GM20431 (cell line): ENCODE results near the gene WFIKKN1.

Experiments used
- in situ Hi-C: fragments of 300-500 bp; cut with MseI, MboI; formaldehyde crosslinking; loops from one replicate; pipeline ENCODE4 v1.15.0; 2020; ENCODE audit warnings: low sequenced_read_pairs; ENCODE audit not compliant: unreplicated experiment

WFIKKN1 gene, protein sequence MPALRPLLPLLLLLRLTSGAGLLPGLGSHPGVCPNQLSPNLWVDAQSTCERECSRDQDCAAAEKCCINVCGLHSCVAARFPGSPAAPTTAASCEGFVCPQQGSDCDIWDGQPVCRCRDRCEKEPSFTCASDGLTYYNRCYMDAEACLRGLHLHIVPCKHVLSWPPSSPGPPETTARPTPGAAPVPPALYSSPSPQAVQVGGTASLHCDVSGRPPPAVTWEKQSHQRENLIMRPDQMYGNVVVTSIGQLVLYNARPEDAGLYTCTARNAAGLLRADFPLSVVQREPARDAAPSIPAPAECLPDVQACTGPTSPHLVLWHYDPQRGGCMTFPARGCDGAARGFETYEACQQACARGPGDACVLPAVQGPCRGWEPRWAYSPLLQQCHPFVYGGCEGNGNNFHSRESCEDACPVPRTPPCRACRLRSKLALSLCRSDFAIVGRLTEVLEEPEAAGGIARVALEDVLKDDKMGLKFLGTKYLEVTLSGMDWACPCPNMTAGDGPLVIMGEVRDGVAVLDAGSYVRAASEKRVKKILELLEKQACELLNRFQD

DNA sequence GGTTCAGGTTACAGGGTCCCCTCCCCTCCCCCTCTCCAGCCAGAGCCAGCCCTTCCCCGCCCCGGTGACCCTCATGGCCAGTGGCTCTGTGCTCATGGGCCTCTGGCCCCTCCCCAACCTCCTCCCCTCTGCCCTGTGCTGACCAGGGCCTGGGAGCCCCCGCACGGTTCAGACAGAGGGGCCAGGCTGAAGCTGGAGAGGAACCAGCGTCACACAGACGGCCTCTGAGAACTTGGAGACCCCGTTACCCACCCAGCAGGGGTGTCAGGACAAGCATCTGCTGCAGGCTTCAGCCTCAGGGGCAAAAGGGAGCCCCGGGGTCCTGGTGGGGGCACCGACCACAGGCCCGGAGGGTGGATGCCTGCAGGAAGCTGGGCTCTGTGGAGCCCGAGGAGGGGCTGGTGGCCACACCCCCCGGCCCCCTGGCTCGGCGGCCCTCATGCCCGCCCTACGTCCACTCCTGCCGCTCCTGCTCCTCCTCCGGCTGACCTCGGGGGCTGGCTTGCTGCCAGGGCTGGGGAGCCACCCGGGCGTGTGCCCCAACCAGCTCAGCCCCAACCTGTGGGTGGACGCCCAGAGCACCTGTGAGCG is at the start of gene WFIKKN1:
Gene WFIKKN1 (plus strand): TSS at position 171 of the 591 bp plus-strand sequence. CDS start 269 bp downstream, at position 440.
- in situ Hi-C loops = no loop called here

DNA sequence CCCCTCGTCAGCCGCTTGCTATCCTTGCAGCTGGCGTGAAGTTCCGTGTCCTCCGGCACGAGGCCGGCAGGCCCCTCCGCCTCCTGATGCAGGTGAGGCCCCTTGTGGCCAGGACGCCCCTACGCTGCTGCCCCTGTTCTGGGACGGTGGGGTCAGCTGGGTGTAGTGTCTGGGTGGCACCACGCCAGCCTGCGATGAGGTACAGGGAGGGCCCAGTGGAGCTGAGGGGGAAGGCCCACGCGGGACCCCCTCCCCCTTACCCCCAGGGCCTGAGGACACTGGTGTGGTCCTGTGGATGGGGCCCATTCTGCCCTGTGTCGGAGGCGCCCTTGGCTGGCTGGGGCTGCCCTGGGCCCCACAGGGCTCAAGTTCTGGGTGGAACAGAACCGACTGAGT is 48.6 kb upstream of the WFIKKN1 start:
- in situ Hi-C loops = no loop called here

DNA sequence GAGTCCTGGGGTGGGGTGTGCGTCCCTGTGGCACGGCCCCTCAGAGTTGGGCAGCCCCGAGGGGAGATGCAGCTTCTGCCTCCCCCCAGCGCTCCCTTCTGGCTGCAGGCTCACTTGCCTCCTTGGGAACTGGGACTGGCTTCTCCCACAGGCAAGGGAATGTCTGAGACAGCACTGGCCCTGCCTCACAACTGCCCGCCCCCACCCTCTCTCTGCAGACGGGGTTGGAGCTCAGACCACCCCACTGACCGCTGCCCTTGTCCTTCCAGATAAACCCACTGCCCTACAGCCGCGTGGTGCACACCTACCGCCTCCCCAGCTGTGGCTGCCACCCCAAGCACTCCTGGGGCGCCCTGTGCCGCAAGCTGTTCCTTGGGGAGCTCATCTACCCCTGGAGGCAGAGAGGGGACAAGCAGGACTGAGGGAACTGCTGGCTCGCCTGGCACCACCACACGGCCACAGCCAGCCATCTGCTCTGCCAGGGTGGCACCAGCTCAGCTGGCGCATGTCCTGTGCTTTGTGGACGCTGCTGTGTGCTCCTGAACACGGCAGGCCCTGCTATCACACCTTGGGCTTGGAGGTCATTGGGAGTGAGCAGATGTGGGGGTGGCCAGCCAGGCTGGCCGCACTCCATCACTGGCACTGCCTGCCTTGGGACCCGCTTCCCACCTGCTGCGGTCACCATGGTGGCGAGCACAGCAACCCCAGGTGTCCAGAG is 48.0 kb upstream of the WFIKKN1 start:
- in situ Hi-C loops = no loop called here

DNA sequence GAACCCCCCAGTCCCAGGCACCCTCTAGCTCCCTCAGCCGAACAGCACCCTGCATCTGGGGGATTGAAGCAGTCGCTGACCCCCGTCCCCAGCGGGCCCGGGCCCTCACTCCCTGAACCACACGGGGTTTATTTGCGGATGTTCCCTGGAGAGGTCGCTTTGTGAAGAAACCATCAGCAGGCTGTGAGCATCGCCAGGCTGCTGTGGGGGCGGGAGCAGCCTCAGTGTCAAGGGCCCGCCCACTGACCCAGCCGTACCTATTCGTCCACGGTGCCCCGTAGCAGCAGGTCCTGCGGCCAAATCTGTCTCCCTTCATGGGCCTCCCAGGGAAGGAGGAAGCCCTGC is 47.3 kb upstream of the WFIKKN1 start:
- in situ Hi-C loops = no loop called here

DNA sequence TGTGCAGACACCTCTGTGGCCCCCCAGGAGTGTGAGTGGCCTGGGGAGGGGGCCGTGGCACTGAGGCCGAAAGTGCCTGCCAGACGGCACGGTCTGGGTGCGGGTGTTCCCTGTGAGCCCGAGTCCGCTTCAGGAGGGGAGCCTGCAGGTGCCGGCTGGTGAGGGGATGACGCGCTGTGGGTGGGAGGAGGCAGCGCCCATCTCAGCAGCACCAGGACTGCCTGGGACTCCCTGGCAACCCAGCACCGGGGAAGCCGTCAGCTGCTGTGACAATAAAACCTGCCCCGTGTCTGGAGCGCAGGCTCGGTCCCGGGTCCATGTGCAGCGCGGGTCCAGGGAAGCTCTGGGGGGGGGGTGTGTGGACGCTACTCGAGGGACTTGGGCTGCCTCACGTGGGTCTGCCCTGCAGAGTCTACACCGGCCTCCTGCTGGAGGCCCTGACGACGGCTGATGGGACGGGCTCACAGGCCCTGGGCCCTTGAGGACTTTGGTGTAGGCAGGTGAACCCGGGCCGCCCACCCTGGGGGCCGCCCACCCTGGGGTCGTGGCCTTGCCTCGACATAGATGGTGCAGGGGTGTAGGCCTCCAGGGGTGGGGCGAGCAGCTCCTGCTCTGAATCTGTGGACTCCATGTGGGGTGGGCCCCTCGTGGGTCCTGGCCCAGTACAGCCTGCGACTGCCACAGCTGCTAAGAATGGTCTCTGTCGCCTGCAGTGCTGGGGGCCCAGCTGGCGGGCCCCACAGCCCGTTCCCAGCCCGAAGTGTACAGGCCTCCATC is 46.8 kb upstream of the WFIKKN1 start:
- in situ Hi-C loops = no loop called here

DNA sequence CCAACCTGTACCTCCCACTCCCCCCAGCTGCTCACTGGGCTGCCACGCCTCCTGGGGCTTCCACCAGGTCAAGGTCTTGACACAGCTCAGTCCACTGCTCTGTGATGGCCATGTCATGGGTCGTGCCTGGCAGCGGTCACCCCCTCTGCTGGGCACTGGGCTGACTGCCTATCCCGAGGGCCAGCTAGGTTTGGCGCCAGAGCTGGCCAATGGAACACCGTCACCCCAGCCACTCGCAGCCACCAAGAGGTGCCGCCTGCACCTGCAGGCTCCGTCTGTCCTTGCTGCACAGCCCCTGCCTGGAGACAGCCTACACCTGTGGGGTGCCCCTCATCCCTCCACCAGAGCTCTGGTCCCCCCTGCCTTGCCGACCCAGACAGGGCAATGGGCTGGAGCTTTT is 45.4 kb upstream of the WFIKKN1 start:
- in situ Hi-C loops = no loop called here

DNA sequence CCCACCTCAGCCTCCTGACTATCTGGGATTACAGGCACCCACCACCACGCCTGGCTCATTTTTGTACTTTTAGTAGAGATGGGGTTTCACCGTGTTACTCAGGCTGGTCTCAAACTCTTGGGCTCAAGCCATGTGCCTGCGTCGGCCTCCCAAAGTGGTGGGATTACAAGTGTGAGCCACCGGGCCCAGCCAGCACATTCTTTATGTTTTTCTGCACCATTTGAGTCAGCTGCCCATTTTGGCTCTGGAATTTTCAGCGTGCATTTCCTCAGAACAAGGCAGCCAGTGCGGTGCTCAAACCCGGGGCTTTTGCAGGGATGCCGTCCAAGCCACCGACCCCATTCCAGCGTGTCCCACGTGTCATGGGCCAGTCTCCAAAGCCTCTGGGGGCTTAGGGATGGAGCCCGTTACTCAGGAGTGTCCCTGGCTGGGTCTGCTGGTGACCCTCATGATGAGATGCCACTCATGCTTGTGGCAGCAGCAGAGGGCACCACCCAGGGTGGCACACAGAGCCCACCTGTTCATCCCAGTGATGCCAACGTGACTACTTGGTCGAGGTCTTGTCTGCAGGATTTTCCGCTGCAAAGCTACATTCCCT is 44.6 kb upstream of the WFIKKN1 start:
- in situ Hi-C loops = no loop called here

DNA sequence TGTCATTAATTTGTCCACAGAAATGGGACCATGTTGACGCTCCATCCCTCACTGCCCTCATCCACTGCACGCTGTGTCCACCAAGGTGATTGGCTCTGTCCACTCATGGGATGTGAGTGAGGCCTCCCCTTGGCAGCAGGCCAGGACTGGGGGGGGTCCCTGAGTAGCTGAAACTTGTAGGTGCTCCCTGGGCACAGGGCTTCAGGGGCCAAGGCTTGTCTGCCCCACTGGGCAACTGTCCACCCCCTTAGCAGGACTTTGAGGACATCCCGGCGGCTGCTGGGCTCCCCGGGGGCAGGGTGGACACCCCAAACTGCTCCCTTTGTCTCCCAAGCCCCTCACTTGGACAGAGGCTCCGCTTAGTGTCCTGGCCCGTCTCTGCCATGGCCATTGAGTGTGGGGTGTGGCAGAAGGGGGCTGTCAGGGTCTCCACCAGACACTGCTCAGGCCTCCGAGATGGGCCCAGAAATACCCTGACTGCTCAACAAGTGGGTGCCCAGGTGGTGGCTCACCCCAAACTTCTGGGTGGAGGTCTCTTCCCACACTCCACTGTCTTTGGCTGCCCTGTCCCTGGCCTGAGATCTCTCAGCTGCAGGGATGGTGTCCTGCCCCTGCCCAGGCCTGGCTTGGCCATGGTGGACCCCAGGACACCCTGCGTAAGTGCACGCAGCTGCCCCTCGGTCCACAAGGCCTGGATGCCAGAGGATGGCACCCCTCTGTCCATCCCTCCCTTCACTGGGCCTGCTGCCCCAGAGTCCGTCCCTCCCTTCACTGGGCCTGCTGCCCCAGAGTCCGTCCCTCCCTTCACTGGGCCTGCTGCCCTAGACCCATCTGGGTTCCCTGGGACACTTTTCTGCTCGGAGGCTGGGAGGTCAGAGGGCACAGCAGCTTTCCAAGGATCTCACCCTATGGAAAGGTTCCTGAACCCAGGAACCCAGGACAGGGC is 43.9 kb upstream of the WFIKKN1 start:
- in situ Hi-C loops = no loop called here

DNA sequence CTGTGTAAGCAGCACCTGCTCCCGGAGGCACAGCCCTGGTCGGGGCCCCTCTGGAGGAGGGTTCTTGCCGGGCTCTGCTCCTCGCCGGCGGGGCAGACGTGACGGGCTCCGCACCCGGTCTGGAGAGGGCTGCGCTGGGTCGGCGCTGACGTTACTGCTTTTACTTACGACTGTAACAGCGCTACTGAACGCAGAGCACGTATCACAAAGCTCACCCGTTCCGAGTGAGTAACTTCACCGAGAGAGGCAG is 42.2 kb upstream of the WFIKKN1 start:
- in situ Hi-C loops = no loop called here

DNA sequence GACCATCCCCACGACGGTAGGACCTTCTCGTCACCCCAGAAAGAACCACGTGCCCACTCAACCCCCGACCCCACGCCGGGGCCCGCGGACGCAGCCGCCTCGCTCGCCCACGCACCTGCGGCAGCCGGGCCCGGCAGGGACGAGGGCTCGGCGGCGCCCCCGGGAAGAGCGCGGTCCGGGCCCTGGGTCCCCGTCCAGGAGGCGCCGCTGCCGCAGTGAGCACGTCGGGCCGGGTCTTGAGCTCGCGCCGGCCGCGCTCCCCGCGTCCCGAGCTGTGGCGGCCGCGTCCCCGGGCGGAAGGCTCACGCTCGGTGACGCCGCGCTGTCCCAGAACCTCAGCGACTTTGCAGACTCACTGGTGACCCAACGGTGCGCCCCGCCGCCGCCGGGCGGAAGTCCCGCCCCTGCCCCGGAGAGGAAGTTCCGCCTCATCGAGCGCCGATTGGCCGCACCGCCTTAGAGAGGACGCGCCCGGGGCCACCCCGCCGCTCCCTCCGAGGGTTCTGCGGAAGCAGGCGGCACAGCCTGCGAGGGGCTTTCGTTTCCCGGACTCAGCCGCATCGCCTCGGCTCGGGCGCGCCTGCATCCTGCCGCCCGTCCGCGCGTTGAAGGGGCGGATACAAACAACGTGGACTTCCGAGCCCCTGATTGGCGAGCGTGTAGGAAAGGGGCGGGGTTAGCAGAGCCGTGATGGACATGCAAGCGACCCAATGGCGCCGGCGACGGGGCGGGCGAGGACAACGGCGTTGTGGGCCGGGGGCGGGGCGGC is 41.7 kb upstream of the WFIKKN1 start:
- in situ Hi-C loops = no loop called here

DNA sequence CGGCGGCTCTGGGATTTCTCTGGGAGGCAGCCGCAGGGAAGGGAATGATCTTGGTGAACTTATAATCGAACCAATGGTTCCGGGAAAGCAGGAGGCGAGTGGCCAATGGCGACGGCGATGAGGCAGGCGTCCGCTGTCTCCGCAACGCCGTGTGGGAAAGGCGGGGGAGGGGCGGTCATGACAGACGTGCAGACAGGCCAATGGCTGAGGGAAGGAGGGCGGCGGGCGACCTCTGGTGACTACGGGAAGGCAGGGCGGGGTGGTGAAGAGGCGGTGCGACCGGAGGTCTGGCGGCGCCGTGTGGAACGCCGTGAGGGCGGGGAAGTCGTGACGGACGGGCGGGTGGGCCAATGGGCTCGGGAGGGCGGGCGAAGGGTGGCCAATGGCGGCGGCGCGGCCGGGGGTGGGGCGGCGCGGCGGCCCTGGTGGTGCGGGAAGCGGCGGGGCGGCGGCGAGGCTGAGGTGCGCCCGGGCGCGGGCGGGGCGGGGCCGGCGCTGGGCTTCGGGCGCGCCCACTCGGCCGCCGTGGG is 41.1 kb upstream of the WFIKKN1 start, which contains the start of gene RAB40C:
Gene RAB40C (plus strand): TSS at position 409 of the 530 bp plus-strand sequence. CDS start 226 bp downstream, outside the sequence.
- in situ Hi-C loops = no loop called here

DNA sequence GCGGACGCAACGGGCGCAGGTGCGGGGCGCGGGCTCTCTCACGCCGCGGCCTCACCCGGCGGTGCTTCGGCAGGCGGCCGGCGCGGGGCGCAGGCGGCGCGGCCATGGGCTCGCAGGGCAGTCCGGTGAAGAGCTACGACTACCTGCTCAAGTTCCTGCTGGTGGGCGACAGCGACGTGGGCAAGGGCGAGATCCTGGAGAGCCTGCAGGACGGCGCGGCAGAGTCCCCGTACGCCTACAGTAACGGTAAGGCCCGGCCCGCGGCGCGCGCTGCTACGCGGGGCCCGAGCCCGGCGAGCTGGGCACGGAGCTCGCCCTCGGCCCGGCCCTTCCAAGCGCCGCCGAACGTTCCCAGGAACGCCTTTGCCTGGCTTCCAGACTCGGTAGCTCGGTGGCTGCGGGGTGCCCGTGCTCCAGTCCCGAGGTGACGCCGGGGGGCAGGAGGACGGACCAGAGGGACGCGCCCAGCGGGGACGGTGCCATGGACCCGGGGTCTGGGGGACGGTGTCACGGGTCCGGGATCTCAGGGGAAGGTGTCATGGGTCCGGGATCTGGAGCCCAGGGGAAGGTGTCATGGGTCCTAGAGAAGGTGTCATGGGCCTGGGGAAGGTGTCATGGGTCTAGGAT is 40.5 kb upstream of the WFIKKN1 start:
- in situ Hi-C loops = no loop called here

DNA sequence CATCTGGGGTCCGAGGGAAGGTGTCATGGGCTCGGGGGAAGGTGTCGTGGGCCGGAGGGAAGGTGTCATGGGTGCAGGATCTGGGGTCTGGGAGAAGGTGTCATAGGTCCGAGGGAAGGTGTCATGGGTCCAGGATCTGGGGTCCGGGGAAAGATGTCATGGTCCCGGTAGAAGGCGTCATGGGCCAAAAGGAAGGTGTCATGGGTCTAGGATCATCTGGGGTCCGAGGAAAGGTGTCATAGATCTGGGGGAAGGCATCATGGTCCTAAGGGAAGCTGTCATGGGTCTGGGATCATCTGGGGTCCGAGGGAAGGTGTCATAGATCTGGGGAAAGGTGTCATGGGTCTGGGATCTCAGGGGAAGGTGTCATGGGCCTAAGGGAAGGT is 40.0 kb upstream of the WFIKKN1 start:
- in situ Hi-C loops = no loop called here

DNA sequence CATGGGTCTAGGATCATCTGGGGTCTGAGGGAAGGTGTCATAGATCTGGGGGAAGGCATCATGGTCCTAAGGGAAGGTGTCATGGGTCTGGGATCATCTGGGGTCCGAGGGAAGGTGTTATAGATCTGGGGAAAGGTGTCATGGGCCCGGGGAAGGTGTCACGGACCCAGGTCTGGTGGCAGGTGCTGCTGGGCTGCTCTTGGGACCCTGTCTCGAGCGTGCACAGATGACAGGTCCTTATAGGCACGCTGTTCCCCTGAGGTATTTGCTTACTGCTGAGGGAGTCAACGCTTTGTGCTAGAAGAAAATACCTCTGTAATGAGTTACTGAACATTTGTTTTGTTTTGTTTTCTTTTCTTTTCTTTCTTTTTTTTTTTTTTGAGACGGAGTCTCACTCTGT is 39.6 kb upstream of the WFIKKN1 start:
- in situ Hi-C loops = no loop called here

DNA sequence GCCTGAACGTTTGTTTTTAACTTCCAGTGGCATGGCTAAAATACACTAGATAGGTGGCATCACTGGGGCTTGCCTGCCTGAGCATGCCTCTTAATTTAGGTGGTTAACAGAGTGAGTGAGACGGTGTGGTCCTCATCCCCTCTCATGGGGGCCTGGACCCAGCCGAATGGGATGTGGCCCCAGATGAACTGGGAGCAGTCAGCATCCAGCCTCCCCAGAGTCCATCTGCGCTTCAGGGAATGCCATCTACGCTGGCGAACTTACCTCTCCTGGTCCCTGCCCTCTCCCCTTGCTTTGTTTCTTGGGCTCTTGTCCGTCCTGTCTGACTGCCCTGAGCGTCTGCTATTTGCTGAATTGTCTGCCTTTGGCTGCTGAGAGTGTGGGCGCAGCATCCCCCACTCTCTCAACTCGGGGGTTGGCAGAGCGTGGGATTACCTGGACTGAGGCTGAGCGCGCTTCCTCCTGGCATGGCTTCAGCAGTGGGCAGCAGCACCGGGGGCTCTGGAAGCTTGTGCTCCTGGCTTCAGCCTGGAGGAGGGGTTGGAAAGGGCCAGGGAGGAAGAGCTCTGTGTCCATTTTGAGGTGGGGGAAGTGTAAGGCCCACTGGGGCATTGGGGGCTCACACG is 38.8 kb upstream of the WFIKKN1 start:
- in situ Hi-C loops = no loop called here

DNA sequence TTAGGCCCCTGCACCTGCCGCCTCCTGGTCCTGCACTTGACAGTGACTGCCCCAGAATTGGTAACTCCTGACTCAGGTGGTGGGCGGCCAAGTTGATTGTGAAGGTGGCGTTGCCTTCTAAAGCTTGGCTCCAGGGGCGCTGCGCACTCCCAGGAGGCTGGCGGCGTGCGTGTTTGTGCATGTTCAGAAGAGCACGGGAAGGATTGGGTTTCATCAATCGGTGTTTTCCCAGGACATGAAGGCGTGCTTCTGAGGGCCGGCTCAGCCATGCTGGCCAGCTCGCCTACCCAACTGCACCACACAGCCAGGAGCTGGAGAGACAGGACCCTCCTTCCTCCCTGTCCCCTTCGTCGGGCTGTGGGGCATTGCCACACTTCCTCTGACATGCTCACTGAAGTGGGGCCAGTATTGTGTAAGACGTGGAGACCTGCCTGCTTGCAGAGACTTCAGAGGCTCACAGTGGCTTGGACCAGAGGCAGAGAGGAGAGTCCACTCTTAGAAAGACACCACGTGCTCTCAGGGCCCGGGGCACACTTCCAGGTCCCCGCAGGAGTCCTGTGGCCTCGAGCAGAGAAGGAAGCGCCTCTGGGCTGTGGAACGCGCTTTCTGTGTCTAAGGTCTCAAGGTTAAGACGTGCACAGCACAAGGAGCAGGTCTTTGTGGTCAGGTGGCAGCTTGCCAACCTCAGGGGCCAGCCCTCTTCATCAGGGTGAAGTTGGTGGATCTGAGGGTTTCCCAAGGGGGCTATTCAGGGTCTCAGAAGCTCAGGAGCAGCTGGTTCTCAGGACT is 38.1 kb upstream of the WFIKKN1 start:
- in situ Hi-C loops = no loop called here
